Right renal pelvis (tissue), 4 donors: ENCODE data around the gene FOXP4. TPM values are rescaled to one million over a fixed set of nuclear protein-coding genes. Genes with fewer than 3 reads are reported as not detected.

Experiments used
- DNase-seq, 4 donors: peaks; one replicate each; pipeline ENCODE4 v3.0.0-alpha.2; 2013; ENCODE audit warnings: low read depth in 4 of 4, low spot score in 3 of 4, missing footprints in 1 of 4
- polyA plus RNA-seq, 4 donors: library from polyadenylated mRNA; unstranded; fragments of 120-200 nt; gene quantifications; one replicate each; pipeline ENCODE4 v1.2.1, GENCODE V29; 2013; ENCODE audit not compliant: insufficient read length in 4 of 4

The FOXP4 gene
- polyA plus RNA-seq, 4 donors, result 31.5 to 43.5 (median 33.7) TPM

- DNase-seq, result no peak
These were observed 16.0 kb downstream of the FOXP4 start for GRCh38 chr6:41561931-41562911.

DNA sequence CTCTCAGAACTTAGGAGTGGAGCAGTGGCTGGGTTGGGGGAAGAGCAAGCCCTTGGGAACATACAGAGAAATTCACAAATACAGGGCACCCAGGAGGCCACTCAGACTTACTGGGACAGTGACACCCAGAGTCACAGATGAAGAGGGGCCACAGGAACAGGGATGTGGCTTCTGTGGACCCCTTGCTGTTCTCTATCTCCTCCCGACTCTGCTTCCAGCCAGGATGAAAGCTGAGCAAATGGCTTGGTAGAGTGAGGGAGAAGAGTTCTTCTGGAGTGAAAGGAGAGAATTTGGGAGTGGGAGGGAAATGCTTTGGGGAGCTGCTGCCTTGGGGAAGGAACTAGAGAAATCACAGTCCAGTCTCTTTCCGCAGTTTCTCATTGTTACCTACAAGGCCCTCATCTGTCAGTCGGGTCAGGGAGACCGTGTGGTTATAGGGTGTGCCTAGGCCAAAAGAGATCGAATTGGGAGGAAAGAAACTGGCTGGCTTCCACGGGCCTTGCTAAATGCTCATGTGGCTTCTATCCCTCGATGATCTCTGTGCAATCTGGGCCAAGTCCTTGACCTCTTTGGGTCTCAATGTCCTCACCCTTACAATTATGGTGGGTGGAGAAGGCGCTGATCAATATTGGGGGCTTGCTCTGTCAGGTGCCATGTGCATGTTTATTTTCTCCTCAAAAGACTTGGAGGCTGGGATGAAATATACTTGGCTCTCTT is 17.0 kb downstream of the FOXP4 start:
- no peak for DNase-seq

DNA sequence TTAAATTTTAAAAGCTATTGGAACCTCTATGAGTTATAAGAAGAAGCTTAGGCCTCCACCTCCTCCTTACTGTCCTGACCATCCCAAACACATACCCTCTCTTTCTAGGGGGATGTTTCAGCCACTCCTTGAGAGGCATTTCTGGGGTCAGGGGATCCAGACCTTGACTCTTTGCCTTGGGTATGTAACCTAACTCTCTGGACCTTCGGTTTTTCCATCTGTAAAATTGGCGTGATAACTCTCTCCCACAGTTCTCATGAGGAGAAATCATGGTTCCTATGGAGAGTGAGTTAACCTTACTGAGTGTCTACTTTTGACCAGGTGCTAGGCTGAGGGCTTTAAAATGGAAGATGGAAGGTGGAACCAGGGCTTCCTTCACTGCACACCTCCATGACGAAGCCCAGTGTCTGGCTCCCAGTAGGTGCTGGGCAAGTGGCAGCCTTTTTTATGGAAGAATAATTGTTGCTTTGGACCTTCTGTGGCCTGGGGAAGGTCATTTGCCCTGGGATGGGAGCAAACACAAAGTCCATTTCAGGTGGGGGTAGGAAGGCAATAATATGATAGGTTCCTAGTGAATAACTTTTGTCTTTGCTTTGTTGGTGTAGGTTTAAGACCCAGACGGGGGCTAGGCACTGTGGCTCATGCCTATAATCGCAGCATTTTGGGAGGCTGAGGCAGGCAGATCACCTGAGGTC is 18.4 kb downstream of the FOXP4 start:
- no peak for DNase-seq

GRCh38 chr6:41565701-41566100 is 19.5 kb downstream of the FOXP4 start:
- no peak for DNase-seq

DNA sequence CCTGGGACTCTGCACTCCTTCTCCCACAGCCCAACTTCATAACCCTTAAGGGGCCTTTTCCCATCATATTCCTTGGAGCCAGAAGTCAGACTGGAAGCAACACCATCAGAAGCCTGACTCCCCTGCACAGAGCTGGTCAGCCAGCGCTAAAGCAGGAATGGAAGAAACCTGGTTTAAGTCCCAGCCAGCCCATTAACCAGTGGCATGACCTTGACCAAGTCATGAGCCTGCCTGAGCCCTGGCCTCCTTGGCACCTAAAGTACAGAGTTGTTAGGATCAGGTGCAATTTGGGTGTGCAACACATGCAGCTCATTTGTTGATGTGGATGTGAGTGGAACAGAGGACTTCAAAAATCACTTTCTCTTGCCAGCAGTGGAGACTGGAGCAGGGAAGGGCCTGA is 20.8 kb downstream of the FOXP4 start:
- DNase-seq, result no peak

GRCh38 chr6:41567684-41568083 is 21.5 kb downstream of the FOXP4 start:
- no peak for DNase-seq

DNA sequence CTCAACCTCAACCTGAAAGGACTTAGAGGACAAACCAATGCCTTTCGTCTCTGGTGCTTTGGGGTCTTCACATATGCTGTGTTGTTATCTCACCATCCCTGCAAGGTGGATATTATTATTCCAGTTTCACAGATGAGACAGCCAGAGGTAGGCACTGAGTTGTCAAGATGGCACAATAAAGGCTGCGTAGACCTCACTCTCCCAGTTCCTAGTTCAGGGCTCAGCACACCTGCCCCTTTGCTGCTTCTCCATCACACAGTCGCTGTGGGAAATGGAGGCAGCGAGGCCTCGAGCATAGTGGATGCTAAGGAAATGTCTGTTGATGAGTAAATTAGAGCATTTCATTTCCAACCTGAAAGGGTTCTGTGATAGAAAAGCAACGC is 22.0 kb downstream of the FOXP4 start:
- DNase-seq, result no peak

GRCh38 chr6:41568585-41569384 is 22.6 kb downstream of the FOXP4 start:
- DNase-seq, result no peak

GRCh38 chr6:41570259-41570615 is 24.1 kb downstream of the FOXP4 start:
- no peak for DNase-seq

- DNase-seq, result no peak
These were observed 25.0 kb downstream of the FOXP4 start for GRCh38 chr6:41571021-41571780.

- DNase-seq, result no peak
These were observed 26.4 kb downstream of the FOXP4 start for GRCh38 chr6:41572613-41573012.

- DNase-seq, result no peak
These were observed 27.1 kb downstream of the FOXP4 start for GRCh38 chr6:41573276-41573675.

- no peak for DNase-seq
These were observed 27.8 kb downstream of the FOXP4 start for GRCh38 chr6:41573985-41574384.

DNA sequence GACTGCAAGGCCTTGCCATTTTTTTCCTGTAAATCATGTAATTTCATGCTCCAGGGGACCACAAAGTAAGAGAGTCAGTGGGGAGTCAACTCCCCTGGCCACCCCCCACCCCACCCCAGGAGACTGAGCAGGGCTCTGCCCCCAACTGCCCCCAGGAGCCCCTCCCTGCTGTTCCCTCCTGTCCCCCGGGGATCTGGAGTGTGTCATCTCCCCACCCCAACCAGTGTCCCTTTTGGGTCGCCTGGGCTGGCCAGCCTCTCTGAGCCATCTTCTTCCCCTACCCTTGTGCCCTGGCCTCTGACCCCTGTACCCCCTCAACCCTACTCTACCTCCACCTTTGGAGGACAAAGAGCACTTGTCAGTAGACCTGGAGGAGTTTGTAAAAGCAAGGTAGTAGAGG is 29.4 kb downstream of the FOXP4 start:
- no peak for DNase-seq

DNA sequence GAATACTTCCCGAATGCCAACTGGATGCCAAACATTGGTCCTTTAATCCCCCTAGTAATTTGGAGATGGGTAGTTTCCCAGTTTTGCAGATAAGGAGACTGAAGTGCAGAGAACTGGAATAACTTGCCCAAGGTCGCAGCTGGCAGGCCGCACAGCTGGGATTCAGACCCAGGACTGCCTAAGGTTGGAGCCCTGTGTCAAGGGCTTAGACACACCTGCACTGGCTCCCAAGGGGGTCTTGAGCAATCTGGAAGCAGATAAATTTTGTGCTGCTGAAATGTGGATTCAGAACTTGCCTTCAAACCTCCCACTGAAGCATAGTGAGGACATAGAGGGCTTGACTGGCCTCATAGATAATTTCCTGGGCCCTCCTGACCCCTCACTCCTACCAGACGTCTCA is 30.5 kb downstream of the FOXP4 start:
- DNase-seq, result no peak

DNA sequence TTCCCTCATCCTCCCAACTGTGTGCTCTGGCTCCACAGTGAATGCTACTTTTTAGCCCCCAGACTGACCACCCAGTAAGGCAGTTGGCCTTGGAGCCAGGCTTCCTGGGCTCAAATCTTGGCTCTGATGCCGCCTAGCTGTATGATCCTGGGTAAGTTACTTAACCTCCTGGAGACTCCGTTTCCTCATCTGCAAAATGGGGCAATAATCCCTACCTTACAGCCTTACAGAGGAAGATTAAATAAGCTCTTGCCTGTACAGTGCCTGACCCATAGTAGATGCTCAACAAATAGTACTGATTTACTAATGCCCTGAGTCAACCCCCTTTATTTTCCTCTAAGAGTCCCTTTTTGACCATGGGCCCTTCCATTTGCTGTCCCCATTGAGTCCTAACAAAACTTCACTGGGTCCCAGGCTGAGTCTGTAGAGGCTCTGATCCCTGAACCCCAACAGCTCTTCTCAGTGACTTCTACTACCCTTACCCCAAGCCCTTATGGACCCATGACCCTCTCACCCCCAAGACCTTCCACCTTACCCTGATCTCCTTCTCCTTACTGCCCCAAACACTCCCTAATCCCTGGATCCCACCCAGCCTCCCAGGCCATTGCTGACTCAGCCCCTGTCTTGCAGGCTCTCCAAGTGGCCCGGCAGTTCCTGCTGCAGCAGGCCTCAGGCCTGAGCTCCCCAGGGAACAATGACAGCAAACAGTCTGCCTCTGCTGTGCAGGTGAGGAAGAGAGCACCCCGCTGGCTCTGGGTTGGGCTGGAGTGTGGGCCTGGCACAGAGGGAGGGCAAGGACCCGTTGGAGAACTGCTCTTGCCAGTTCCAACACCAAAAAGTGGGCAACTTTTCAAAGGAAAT is 31.4 kb downstream of the FOXP4 start:
- no peak for DNase-seq

DNA sequence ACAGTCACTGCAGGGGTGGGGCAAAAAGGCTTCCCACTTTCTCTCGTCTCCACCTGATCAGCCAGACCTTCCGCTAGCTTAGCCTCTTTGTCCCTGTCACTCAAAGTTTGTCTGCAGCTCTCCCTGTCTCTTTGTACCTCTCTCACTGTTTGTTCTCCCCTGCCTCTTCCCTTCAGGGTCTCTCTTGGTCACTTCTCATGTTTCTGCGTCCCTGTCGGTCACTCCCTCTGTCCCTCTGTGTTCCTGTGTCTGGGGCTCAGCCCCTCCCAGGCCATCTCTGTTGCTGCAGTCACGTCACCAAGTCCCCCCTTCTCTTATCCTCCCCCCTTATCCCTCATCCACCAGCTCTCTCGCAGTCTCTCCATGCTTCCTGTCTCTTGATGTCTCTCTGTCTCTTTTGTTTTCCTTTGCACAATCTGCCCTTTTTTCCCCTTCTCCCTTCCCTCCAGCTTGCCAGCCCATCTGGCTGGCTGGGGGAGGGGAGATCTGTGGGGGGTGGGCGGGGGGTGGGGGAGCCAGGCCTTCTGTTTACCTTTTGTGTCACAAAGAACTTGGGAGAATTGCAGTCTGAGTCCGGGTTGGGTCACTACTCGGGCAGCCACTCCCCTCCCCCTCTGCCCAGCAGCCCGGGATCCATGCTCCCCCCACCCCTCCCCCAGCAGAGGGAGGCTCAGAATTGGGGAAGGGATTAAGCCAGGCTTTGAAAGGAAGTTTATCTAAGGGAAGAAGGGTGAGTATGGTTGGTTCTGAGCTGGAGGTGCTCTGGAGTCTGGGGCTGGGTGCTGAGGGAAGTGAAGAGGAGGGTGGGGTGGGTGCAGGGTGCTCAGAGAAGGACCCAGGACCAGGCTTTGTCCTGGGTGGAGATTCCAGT is 32.3 kb downstream of the FOXP4 start:
- DNase-seq, result no peak

- DNase-seq, result no peak
These were observed 33.0 kb downstream of the FOXP4 start for GRCh38 chr6:41579088-41579610.
